NT2/D1 (cell line): ENCODE data around the gene GEMIN4.

Experiments used
- SUZ12 ChIP-seq: IDR thresholded peaks from 2 replicates; pipeline ENCODE4 v1.6.1; 2011; ENCODE audit not compliant: insufficient read length, insufficient read depth; ENCODE audit errors: extremely low read depth
- YY1 ChIP-seq: IDR thresholded peaks from 2 replicates; pipeline ENCODE4 v1.6.1; 2011; ENCODE audit not compliant: insufficient read length, insufficient read depth
- ZNF274 ChIP-seq: IDR thresholded peaks from 2 replicates; pipeline ENCODE4 v1.6.1; 2011; ENCODE audit warnings: mild to moderate bottlenecking, low read depth, low read length

DNA sequence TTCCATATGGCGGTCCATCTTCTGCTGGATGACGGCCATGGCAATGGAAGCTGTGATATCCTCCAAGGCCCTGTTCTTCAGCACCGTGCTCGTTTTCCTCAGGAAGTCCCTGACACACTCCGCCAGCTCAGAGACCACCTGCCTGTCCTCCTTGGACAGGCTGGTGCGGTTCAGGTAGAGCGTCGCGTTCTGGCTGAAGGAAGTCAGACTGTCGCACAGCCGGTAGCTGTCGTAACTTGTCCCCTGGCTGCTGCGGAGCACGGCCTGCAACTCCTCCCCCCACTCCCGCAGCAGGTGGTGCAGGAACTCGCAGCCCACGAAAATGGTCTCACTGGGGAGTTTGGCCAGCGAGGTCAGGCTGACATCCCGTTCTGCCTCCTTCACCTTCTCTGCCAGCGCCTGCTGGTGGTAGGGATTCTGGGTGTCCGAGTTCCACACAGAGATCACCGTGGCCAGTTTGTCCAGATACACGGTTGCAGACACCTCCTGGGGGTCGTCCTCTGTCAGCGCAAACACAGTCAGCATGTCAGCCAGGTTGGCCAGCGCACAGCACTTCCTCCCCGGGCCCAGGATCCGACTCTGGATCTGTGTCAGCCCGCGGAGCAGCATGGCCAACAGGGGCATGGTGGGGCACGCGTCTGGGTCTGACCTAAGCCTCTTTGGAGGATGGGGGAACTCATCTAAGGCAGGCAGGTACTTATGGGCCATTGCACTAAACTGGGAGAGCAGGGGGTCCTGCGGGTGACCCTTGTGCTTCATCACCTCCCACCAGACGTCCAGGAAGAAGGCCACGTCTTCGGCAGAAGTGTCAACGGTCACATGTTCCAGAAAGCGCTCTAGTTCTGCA is 5.1 kb downstream of the GEMIN4 start:
- no peak for TF ChIP-seq ZNF274
- TF ChIP-seq SUZ12: no peak
- TF ChIP-seq YY1: no peak
